ENCODE data around the gene OXSM.

Gene OXSM

DNA sequence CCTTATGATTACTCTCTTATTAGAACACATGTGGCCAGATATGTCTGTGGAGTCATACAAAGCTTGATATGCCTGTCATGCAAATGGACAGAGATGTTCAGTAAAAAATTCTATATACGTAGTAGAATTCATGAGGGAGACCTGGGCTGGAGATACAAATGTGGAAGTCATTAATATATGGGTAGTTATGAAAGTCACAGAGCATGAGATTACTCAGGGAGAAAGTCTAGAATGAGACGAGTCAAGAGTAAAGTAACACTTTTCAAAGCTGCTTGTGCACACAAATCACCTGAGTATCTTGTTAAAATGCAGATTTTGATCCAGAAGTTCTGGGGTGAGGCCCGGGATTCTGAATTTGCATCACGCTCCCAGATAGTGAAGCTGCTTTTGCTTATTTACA lies 28.4 kb downstream of the OXSM start:
- DNase-seq (ENCODE audit: low read depth), result no peak
- TF ChIP-seq, protein P1, sequence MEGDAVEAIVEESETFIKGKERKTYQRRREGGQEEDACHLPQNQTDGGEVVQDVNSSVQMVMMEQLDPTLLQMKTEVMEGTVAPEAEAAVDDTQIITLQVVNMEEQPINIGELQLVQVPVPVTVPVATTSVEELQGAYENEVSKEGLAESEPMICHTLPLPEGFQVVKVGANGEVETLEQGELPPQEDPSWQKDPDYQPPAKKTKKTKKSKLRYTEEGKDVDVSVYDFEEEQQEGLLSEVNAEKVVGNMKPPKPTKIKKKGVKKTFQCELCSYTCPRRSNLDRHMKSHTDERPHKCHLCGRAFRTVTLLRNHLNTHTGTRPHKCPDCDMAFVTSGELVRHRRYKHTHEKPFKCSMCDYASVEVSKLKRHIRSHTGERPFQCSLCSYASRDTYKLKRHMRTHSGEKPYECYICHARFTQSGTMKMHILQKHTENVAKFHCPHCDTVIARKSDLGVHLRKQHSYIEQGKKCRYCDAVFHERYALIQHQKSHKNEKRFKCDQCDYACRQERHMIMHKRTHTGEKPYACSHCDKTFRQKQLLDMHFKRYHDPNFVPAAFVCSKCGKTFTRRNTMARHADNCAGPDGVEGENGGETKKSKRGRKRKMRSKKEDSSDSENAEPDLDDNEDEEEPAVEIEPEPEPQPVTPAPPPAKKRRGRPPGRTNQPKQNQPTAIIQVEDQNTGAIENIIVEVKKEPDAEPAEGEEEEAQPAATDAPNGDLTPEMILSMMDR (IDR thresholded peaks at IDR 0.05; ENCODE audit: control insufficient read depth, insufficient read depth, low read depth, low read length, missing control alignments), result no peak
- no peak overlapping the region for H3K4me3 ChIP-seq (ENCODE audit: control insufficient read depth, low read depth, low read length)

DNA sequence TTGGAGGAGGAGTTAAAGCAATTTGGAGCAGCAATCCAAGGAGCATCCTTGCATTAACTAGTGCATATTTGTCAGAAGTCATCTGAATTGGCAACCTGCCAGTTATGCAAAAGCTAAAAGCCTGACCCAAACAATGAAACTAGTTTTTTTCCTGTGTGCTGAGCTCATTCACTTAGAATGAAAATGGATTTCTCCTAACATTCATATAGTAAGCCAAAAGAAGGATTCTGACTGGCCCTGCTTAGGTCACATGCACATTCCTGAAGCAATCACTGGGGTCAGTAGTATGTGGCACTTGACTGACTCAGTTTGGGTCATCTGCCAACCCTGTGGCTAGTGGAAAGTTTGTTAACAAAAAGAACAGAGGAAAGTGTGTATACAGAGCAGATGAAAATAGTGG lies 30.5 kb downstream of the OXSM start:
- TF ChIP-seq, protein P1 (IDR thresholded peaks at IDR 0.05; ENCODE audit: control insufficient read depth, insufficient read depth, low read depth, low read length, missing control alignments), result no peak
- no peak overlapping the region for H3K4me3 ChIP-seq (ENCODE audit: control insufficient read depth, low read depth, low read length)
- peak; percentile 83 for DNase-seq (ENCODE audit: low read depth)

DNA sequence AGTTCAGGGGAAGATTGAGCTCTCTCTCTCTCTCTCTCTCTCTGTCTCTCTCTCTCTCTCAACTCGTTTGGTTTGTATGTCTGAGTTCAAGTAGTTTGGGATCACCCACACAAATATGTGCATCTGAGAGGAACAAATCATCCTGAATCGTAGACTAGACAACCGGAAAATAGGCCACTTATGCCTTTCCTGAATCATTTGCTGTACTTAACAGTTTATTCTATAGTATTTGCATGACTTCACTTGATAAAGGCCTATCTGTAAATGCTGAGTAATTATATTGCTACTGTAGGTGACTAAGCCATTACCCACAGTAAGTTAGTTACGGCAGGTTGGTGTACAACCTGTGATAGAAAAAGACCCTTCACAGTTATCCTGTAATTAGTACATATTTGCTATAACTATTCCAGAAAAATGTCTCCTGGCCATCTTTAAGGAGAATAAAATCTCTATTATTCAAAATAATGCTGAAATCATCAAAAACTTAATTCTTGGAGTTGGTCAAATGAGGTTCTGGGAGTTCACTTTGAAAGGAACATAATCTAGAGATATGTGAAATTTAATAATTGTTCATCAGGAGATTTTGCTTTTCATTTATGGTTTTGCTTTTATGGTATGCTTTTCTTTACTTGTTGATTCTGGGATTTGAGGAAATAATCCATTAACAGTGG lies 31.1 kb downstream of the OXSM start:
- TF ChIP-seq, protein P1 (IDR thresholded peaks at IDR 0.05; ENCODE audit: control insufficient read depth, insufficient read depth, low read depth, low read length, missing control alignments), result no peak
- no peak overlapping the region for H3K4me3 ChIP-seq (ENCODE audit: control insufficient read depth, low read depth, low read length)
- no peak for DNase-seq (ENCODE audit: low read depth)

DNA sequence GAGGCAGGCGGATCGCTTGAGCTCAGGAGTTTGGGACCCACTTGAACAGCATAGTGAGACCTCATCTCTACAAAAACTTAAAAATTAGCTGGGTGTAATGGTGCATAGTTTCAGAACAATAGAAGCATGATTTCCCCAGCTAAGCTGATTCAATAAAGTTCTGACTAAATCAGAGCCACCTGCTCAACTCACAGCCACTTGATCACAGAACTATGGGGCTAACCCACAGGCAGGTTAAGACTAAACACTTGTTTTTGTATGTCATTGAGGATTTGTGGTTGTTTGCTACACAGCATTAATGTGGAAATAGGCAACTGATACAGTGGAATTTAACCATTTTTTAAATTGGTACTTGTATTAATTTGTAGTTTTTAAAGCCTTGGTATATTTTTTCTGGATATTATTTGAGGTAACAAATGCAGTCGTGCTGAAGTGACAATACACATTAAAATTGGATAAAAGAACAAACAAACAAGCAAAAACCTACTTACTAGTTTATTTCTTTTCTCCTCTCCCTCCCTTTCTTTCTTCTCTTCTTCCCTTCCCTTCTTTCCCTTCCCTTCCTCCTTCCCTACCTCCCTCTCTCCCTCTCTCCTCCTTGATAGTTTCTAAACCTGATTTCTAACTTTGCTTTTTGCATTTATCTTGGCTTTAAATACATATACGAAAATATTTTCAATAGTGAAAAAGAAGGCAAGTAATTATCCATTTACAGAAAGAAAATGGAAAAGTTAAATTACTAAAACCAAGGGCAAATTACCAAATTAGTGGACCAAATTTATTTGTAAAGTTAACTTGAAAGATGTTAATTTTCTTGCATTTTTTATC lies 32.1 kb downstream of the OXSM start:
- no peak overlapping the region for H3K4me3 ChIP-seq (ENCODE audit: control insufficient read depth, low read depth, low read length)
- TF ChIP-seq, protein P1 (IDR thresholded peaks at IDR 0.05; ENCODE audit: control insufficient read depth, insufficient read depth, low read depth, low read length, missing control alignments), result no peak
- no peak for DNase-seq (ENCODE audit: low read depth)

DNA sequence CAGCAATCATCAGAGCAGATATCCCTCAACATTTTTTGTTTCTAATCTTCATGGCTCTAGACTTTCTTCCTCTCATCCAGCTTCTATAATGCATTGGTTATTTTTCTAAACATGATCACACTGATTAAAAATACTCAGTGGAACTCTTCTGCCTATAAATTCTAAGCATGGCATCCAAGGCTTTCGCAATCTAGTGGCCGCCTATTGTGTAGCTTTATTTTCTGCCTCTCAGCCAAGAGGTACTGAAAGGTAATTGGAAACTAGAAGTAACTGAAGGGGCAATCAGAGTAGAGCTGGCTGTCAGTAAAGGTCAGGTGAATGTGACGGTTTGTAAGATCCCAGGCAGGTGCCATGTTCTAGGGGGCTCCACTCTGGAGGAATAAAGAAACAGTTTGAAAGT lies 33.4 kb downstream of the OXSM start:
- TF ChIP-seq, protein P1 (IDR thresholded peaks at IDR 0.05; ENCODE audit: control insufficient read depth, insufficient read depth, low read depth, low read length, missing control alignments), result no peak
- no peak overlapping the region for H3K4me3 ChIP-seq (ENCODE audit: control insufficient read depth, low read depth, low read length)
- DNase-seq (ENCODE audit: low read depth), result no peak

DNA sequence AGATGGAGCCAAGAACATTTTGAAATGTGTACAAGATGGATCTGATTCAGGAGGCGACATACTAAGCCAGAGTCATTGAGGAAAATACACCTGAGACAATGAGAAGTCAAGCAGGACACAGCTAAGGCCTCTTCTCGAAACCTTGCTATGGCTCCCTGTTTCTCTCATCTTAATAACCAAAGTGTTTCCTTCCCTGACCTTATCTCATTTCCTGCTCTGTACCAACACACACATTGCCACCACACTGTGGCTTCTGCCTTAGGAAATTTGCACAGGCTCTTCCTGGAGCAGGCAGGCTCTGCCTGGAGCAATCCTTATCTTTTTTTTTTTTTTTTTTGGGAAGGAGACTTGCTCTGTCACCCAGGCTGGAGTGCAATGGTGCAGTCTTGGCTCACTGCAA lies 36.6 kb downstream of the OXSM start:
- TF ChIP-seq, protein P1 (IDR thresholded peaks at IDR 0.05; ENCODE audit: control insufficient read depth, insufficient read depth, low read depth, low read length, missing control alignments), result no peak
- H3K4me3 ChIP-seq (ENCODE audit: control insufficient read depth, low read depth, low read length), result no peak overlapping the region

More for the DNA sequence above, 36.6 kb downstream of the OXSM start:
- DNase-seq (ENCODE audit: low read depth), result no peak

Data from AG09309 (cell line).